ENCODE measurements around the gene EPB41.

Gene EPB41

GRCh38 chr1:29152046-29152805 is 237.9 kb downstream of the EPB41 start:
- no peak for DNase-seq (ENCODE audit: low read depth)
- no peak for TF ChIP-seq CTCF (conservative IDR thresholded peaks at IDR 0.05; ENCODE audit: low read depth, low read length)
- H3K4me3 ChIP-seq (ENCODE audit: low read depth, low read length) = no peak overlapping the region

- H3K4me3 ChIP-seq (ENCODE audit: low read depth, low read length) = no peak overlapping the region
- peak; percentile 82 for DNase-seq (ENCODE audit: low read depth)
- no peak for TF ChIP-seq CTCF (conservative IDR thresholded peaks at IDR 0.05; ENCODE audit: low read depth, low read length)
These were observed 242.3 kb downstream of the EPB41 start for GRCh38 chr1:29156543-29157268.

- no peak for TF ChIP-seq CTCF (conservative IDR thresholded peaks at IDR 0.05; ENCODE audit: low read depth, low read length)
- DNase-seq (ENCODE audit: low read depth) = no peak
- H3K4me3 ChIP-seq (ENCODE audit: low read depth, low read length) = no peak overlapping the region
These were observed 242.9 kb downstream of the EPB41 start for GRCh38 chr1:29157269-29157601.

- TF ChIP-seq CTCF (conservative IDR thresholded peaks at IDR 0.05; ENCODE audit: low read depth, low read length) = no peak
- no peak for DNase-seq (ENCODE audit: low read depth)
- H3K4me3 ChIP-seq (ENCODE audit: low read depth, low read length) = no peak overlapping the region
These were observed 245.4 kb downstream of the EPB41 start for GRCh38 chr1:29159773-29160172.

- no peak for TF ChIP-seq CTCF (conservative IDR thresholded peaks at IDR 0.05; ENCODE audit: low read depth, low read length)
- no peak for DNase-seq (ENCODE audit: low read depth)
These were observed 247.7 kb downstream of the EPB41 start for GRCh38 chr1:29162025-29162424.

GRCh38 chr1:29162476-29163138 is 248.2 kb downstream of the EPB41 start:
- no peak for DNase-seq (ENCODE audit: low read depth)
- no peak for TF ChIP-seq CTCF (conservative IDR thresholded peaks at IDR 0.05; ENCODE audit: low read depth, low read length)
- H3K4me3 ChIP-seq (ENCODE audit: low read depth, low read length) = no peak overlapping the region

More at GRCh38 chr1:29162025-29162424, 247.7 kb downstream of the EPB41 start:
- no peak overlapping the region for H3K4me3 ChIP-seq (ENCODE audit: low read depth, low read length)

Data from choroid plexus epithelial cell (primary cell).